Suprapubic skin (tissue), 4 donors: Measurements from ENCODE around the gene R3HCC1L. TPM values are rescaled to one million over a fixed set of nuclear protein-coding genes. Genes with fewer than 3 reads are reported as not detected.

Experiments
- DNase-seq, 2 donors: peaks; one replicate each; pipeline ENCODE4 v3.0.0-alpha.2; 2019; ENCODE audit warnings: low spot score in 2 of 2
- H3K27ac ChIP-seq: fragments of 200-600 bp; sonication (generic); one replicate; pipeline ENCODE4 v1.5.1; 2019
- H3K27me3 ChIP-seq: fragments of 200-600 bp; sonication (generic); one replicate; pipeline ENCODE4 v1.5.1; 2019
- H3K36me3 ChIP-seq: fragments of 200-600 bp; sonication (generic); one replicate; pipeline ENCODE4 v1.5.1; 2019
- H3K4me1 ChIP-seq: fragments of 200-600 bp; sonication (generic); one replicate; pipeline ENCODE4 v1.5.1; 2019
- H3K4me3 ChIP-seq: fragments of 200-600 bp; sonication (generic); one replicate; pipeline ENCODE4 v1.5.1; 2019; ENCODE audit warnings: mild to moderate bottlenecking
- H3K9me3 ChIP-seq: fragments of 200-600 bp; sonication (generic); one replicate; pipeline ENCODE4 v1.5.1; 2019
- EP300 ChIP-seq: sonication (generic); formaldehyde crosslinking; IDR thresholded peaks from one replicate; pipeline ENCODE4 v1.6.1; 2017; ENCODE audit warnings: antibody characterized with exemption
- POLR2A ChIP-seq, 2 donors: fragments of 450-650 bp; IDR thresholded peaks; one replicate each; pipeline ENCODE4 v1.6.1; 2017; ENCODE audit warnings: antibody characterized with exemption in 2 of 2, mild to moderate bottlenecking in 2 of 2, moderate library complexity in 2 of 2
- POLR2AphosphoS5 ChIP-seq, 3 donors: sonication (generic); formaldehyde crosslinking; IDR thresholded peaks; one replicate each; pipeline ENCODE4 v1.6.1; 2017; ENCODE audit warnings: antibody characterized with exemption in 3 of 3
- WGBS: methylation state at CpG from one replicate; pipeline ENCODE4 v1.1.5; 2018; 5-methylcytosine and 5-hydroxymethylcytosine counted together
- total RNA-seq, 4 donors: library from RNA; depleted of rRNA; stranded (reverse); fragments of >200 nt; gene quantifications; one replicate each; pipeline ENCODE4 v1.1.0, GENCODE V29; 2016
- TF ChIP-seq, protein P1 (sequence below), 2 donors: fragments of 200-600 bp in 1 of 2; fragments of 450-650 bp in 1 of 2; sonication (generic) in 1 of 2; IDR thresholded peaks; one replicate each; pipeline ENCODE4 v1.5.1; 2016 to 2019; ENCODE audit warnings: antibody characterized with exemption in 2 of 2, mild to moderate bottlenecking in 1 of 2, moderate library complexity in 1 of 2

The R3HCC1L gene
- total RNA-seq, 4 donors from 2014 or later: 7.9 to 17.5 (median 9.7) TPM

DNA sequence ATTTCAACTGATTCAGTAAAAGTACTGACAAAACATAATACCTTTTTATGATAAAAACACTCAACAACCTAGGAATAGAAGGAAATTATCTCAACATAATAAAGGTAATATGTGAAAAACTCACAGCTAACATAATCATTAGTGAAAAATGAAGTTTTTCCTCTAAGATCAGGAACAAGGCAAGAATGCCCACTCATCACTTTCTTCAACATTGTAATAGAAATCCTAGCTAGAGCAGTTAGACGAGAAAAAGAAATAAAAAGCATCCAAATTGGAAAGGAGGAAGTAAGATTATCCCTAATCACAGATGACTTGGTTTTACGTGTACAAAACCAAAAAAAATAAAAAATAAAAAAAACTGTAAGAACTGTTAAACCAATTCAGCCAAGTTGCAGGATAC, 58.6 kb downstream of the R3HCC1L start:
- Histone ChIP-seq H3K4me3 (no peak overlapping the region), H3K9me3 (no peaks in the 10 kb centered on the region), H3K27ac (no peak overlapping the region), H3K4me1 (no peaks in the 10 kb centered on the region), H3K36me3 (peaks cover 12% of the 10 kb centered on the region), H3K27me3 (no peaks in the 10 kb centered on the region)
- 96% methylated on average over 2 of the region's 2 CpGs for WGBS
- TF ChIP-seq, protein P1, sequence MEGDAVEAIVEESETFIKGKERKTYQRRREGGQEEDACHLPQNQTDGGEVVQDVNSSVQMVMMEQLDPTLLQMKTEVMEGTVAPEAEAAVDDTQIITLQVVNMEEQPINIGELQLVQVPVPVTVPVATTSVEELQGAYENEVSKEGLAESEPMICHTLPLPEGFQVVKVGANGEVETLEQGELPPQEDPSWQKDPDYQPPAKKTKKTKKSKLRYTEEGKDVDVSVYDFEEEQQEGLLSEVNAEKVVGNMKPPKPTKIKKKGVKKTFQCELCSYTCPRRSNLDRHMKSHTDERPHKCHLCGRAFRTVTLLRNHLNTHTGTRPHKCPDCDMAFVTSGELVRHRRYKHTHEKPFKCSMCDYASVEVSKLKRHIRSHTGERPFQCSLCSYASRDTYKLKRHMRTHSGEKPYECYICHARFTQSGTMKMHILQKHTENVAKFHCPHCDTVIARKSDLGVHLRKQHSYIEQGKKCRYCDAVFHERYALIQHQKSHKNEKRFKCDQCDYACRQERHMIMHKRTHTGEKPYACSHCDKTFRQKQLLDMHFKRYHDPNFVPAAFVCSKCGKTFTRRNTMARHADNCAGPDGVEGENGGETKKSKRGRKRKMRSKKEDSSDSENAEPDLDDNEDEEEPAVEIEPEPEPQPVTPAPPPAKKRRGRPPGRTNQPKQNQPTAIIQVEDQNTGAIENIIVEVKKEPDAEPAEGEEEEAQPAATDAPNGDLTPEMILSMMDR (IDR thresholded peaks at IDR 0.05): no peak
- TF ChIP-seq POLR2A (IDR thresholded peaks at IDR 0.05): no peak
- no peak for TF ChIP-seq POLR2AphosphoS5 (IDR thresholded peaks at IDR 0.05)
- no peak for TF ChIP-seq EP300
- DNase-seq: no peak

DNA sequence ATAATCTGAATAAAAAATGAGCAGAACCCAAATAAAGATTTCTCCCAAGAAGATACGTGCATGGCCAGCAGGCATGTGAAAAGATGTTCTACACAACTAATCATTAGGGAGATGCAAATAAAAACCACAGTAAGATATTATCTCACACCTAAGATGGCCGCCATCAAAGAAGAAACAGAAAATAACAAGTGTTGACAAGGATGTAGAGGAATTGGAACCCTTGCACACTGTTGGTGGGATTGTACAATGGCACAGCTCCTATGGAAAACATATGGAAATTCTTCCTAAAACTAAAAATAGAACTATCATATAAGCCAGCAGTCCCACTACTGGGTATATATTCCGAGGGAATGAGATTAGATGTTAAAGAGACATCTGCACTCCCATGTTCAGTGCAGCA, 60.2 kb downstream of the R3HCC1L start:
- no peak overlapping the region for H3K27ac ChIP-seq
- TF ChIP-seq POLR2A (IDR thresholded peaks at IDR 0.05) (no peak), EP300 (no peak), POLR2AphosphoS5 (IDR thresholded peaks at IDR 0.05) (no peak)
- TF ChIP-seq, protein P1 (IDR thresholded peaks at IDR 0.05): no peak
- H3K9me3 ChIP-seq: no peaks in the 10 kb centered on the region
- H3K36me3 ChIP-seq: peaks cover 8% of the 10 kb centered on the region
- no peaks in the 10 kb centered on the region for H3K4me1 ChIP-seq
- no peak for DNase-seq
- H3K27me3 ChIP-seq: no peaks in the 10 kb centered on the region
- H3K4me3 ChIP-seq: no peak overlapping the region
- WGBS: 88% methylated on average over 3 of the region's 3 CpGs

DNA sequence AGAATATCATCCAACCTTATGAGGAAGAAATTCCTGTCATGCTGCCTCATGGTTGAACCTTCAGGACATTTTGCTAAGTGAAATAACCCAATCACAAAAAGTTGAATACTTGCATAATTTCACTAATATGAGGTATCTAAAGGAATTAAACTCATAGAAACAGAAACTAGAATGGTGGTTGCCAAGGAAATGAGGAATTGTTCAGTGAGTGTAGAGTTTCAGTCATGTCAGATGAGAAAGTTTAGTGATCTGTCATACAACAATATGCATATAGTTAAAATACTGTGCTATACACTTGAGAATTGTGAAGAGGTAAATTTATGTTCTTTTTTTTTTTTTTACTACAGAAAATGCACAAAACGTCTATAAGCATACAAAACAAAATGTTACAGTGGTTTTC, 60.7 kb downstream of the R3HCC1L start:
- Histone ChIP-seq H3K4me3 (no peak overlapping the region), H3K27me3 (no peaks in the 10 kb centered on the region), H3K27ac (no peak overlapping the region), H3K4me1 (no peaks in the 10 kb centered on the region), H3K36me3 (peaks cover 8% of the 10 kb centered on the region), H3K9me3 (no peaks in the 10 kb centered on the region)
- WGBS: 73% methylated on average over 1 of the region's 1 CpG
- TF ChIP-seq POLR2A (IDR thresholded peaks at IDR 0.05) (no peak), POLR2AphosphoS5 (IDR thresholded peaks at IDR 0.05) (no peak)
- DNase-seq: no peak

DNA sequence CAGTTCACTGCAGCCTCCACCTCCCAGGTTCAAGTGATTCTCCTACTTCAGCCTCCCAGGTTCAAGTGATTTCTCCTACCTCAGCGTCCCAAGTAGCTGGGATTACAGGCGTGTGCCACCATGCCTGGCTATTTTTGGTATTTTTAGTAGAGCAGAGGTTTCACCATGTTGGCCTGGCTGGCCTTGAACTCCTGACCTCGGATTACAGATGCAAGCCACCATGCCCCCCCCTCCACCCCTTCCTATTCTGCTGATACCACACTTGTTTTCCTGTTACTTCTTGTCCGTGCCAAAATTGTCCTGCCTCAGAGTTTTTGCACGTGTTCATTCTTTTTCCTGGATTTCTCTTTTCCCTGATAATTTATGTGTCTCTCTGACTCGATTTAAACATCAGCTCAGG, 62.5 kb downstream of the R3HCC1L start:
- H3K27me3 ChIP-seq: no peaks in the 10 kb centered on the region
- H3K4me1 ChIP-seq: no peaks in the 10 kb centered on the region
- no peak for DNase-seq
- peaks cover 8% of the 10 kb centered on the region for H3K36me3 ChIP-seq
- 72% methylated on average over 6 of the region's 6 CpGs for WGBS
- no peaks in the 10 kb centered on the region for H3K9me3 ChIP-seq
- no peak overlapping the region for H3K27ac ChIP-seq
- H3K4me3 ChIP-seq: no peak overlapping the region
- TF ChIP-seq, protein P1 (IDR thresholded peaks at IDR 0.05): no peak
- no peak for TF ChIP-seq EP300
- no peak for TF ChIP-seq POLR2A (IDR thresholded peaks at IDR 0.05)
- no peak for TF ChIP-seq POLR2AphosphoS5 (IDR thresholded peaks at IDR 0.05)

DNA sequence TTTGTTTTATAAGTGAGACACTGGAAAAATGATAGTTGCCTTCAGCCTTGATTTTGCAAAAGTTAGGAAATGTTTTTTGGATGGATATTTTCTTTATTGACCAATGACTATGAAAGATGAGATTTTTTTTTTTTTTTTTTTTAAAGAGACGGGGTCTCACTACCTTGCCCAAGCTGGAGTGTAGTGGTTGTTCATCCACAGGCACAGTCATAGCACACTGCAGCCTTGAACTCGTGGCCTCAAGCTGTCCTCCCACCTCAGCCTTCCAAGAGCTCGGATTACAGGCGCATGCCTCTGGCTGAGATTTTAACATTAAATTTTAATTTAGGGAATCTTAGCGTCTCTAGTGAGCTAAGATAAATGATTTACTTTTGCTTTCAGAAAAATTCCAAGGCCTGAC, 67.3 kb downstream of the R3HCC1L start:
- DNase-seq: no peak
- Histone ChIP-seq H3K4me1 (no peaks in the 10 kb centered on the region), H3K9me3 (no peaks in the 10 kb centered on the region), H3K27me3 (no peaks in the 10 kb centered on the region), H3K4me3 (no peak overlapping the region), H3K27ac (no peak overlapping the region), H3K36me3 (no peaks in the 10 kb centered on the region)
- TF ChIP-seq, protein P1 (IDR thresholded peaks at IDR 0.05): no peak
- TF ChIP-seq POLR2AphosphoS5 (IDR thresholded peaks at IDR 0.05): no peak
- no peak for TF ChIP-seq EP300
- TF ChIP-seq POLR2A (IDR thresholded peaks at IDR 0.05): no peak
- 94% methylated on average over 5 of the region's 5 CpGs for WGBS

DNA sequence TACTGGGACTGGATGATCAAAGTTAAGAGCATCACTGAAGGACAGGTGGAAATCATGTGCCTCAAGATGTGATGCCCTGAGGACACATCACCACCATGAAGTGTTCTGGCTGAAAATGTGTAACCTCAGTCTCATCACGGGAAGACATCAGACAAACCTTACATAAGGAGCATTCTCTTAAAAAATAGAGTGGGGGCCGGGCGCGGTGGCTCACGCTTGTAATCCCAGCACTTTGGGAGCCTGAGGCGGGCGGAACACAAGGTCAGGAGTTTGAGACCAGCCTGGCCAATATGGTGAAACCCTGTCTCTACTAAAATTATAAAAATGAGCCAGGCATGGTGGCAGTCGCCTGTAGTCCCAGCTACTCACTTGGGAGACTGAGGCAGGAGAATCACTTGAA, 67.9 kb downstream of the R3HCC1L start:
- Histone ChIP-seq H3K27me3 (no peaks in the 10 kb centered on the region), H3K4me3 (no peak overlapping the region), H3K4me1 (no peaks in the 10 kb centered on the region), H3K9me3 (no peaks in the 10 kb centered on the region), H3K27ac (no peak overlapping the region), H3K36me3 (no peaks in the 10 kb centered on the region)
- DNase-seq: no peak
- WGBS: 94% methylated on average over 8 of the region's 8 CpGs
- TF ChIP-seq POLR2AphosphoS5 (IDR thresholded peaks at IDR 0.05) (no peak), POLR2A (IDR thresholded peaks at IDR 0.05) (no peak), EP300 (no peak)
- TF ChIP-seq, protein P1 (IDR thresholded peaks at IDR 0.05): no peak
